PC-3 (cell line): Measurements from ENCODE around the gene ZNF785. TPM values are rescaled to one million over a fixed set of nuclear protein-coding genes. Genes with fewer than 3 reads are reported as not detected.

Experiments used
- ATAC-seq: fragments of 200-7000 bp; cut with Tn5 transposase; 2 replicates; pipeline ENCODE4 v1.9.1; 2020; ENCODE audit warnings: mild to moderate bottlenecking, moderate library complexity
- BruUV-seq: library from RNA; stranded (reverse); fragments of 400-500 nt; replicated peaks from 2 replicates; lab custom pipeline; 2021; lab: Mats Ljungman, UMichigan
- CTCF ChIA-PET: fragments of 300-600 bp; sonication (Branson Sonifier 250); formaldehyde crosslinking; loops from one replicate; lab custom pipeline; 2022; ENCODE audit warnings: antibody characterized with exemption; lab: Charles Lee
- POLR2A ChIA-PET: fragments of 300-600 bp; sonication (Branson Sonifier 250); formaldehyde crosslinking; loops from one replicate; lab custom pipeline; 2022; ENCODE audit warnings: antibody characterized with exemption; ENCODE audit not compliant: unreplicated experiment; lab: Charles Lee
- DNase-seq: peaks from one replicate; pipeline ENCODE4 v3.0.0-alpha.2; 2015
- H2AFZ ChIP-seq: fragments of 300-600 bp; sonication (generic); 2 replicates; pipeline ENCODE4 v1.6.0; 2016; ENCODE audit warnings: antibody characterized with exemption, low read length
- H3F3A ChIP-seq: fragments of 300-600 bp; sonication (generic); one replicate; pipeline ENCODE4 v1.6.0; 2017; ENCODE audit warnings: antibody characterized with exemption, low read length, control low read depth, mild to moderate bottlenecking; ENCODE audit not compliant: unreplicated experiment
- H3K27ac ChIP-seq: fragments of 300-600 bp; sonication (generic); 2 replicates; pipeline ENCODE4 v1.5.1; 2016; ENCODE audit warnings: mild to moderate bottlenecking, low read length
- H3K27me3 ChIP-seq: fragments of 300-600 bp; sonication (generic); 2 replicates; pipeline ENCODE4 v1.6.1; 2016; ENCODE audit warnings: low read length, mixed read lengths
- H3K36me3 ChIP-seq: fragments of 300-600 bp; sonication (generic); 2 replicates; pipeline ENCODE4 v1.6.1; 2016; ENCODE audit warnings: low read depth, mixed run types, low read length, mixed read lengths
- H3K4me1 ChIP-seq: fragments of 300-600 bp; sonication (generic); 2 replicates; pipeline ENCODE4 v1.5.1; 2016; ENCODE audit warnings: low read length; ENCODE audit not compliant: insufficient read depth
- H3K4me2 ChIP-seq: fragments of 300-600 bp; sonication (generic); 2 replicates; pipeline ENCODE4 v1.6.0; 2016; ENCODE audit warnings: low read length
- H3K4me3 ChIP-seq: fragments of 300-600 bp; sonication (generic); 2 replicates; pipeline ENCODE4 v1.5.1; 2016; ENCODE audit warnings: mild to moderate bottlenecking, low read length, mixed read lengths
- H3K79me2 ChIP-seq: fragments of 300-600 bp; sonication (generic); 2 replicates; pipeline ENCODE4 v1.6.1; 2017; ENCODE audit warnings: low read length, mixed read lengths
- H3K9ac ChIP-seq: fragments of 300-600 bp; sonication (generic); 2 replicates; pipeline ENCODE4 v1.6.0; 2016; ENCODE audit warnings: mild to moderate bottlenecking, low read length
- H3K9me2 ChIP-seq: fragments of 300-600 bp; sonication (generic); replicated peaks from 2 replicates; pipeline ENCODE4 v1.6.1; 2016; ENCODE audit warnings: mixed run types, low read length, mixed read lengths
- H3K9me3 ChIP-seq: fragments of 300-600 bp; sonication (generic); 2 replicates; pipeline ENCODE4 v1.6.1; 2016; ENCODE audit warnings: low read length, mixed read lengths
- H4K20me1 ChIP-seq: fragments of 300-600 bp; sonication (generic); 2 replicates; pipeline ENCODE4 v1.6.1; 2016; ENCODE audit warnings: low read length, mixed read lengths
- CTCF ChIP-seq: fragments of 300-600 bp; sonication (generic); conservative IDR thresholded peaks from 2 replicates; pipeline ENCODE4 v1.5.1; 2017; ENCODE audit warnings: antibody characterized with exemption, low read depth, mild to moderate bottlenecking, low read length
- EZH2 ChIP-seq: fragments of 300-600 bp; sonication (generic); IDR thresholded peaks from one replicate; pipeline ENCODE4 v1.6.1; 2017; ENCODE audit warnings: antibody characterized with exemption, mild to moderate bottlenecking, low read length; ENCODE audit not compliant: unreplicated experiment
- EZH2phosphoT487 ChIP-seq: fragments of 300-600 bp; sonication (generic); IDR thresholded peaks from 2 replicates; pipeline ENCODE4 v1.6.1; 2018; ENCODE audit warnings: mild to moderate bottlenecking, antibody characterized with exemption, low read length, borderline replicate concordance
- intact Hi-C: fragments of 100-400 bp; cut with micrococcal nuclease; formaldehyde crosslinking; loops from 2 replicates; pipeline ENCODE4 v1.9.0; 2023
- total RNA-seq: library from RNA; depleted of rRNA; stranded (reverse); fragments of >200 nt; gene quantifications from 2 replicates; pipeline ENCODE4 v1.2.3, GENCODE V29; 2014

ZNF785 gene
- total RNA-seq, 1 experiment from 2014 or later, result 4.9 TPM

GRCh38 chr16:30628628-30629540 is 43.4 kb upstream of the ZNF785 start:
- CTCF ChIA-PET, result interaction anchor here (1.3 kb wide), 1 partner anchor 199 kb away, joined by 4 read pairs; the partner anchor contains the start of gene DCTPP1
- H3K4me1 ChIP-seq, result peaks cover 3% of the 10 kb centered on the region; the same call in 1 of the 2 replicates
- H3K36me3 ChIP-seq, result no peaks in the 10 kb centered on the region
- H3K9ac ChIP-seq, result no peak overlapping the region
- H3K27me3 ChIP-seq, result no peaks in the 10 kb centered on the region
- peak overlapping the region; percentile 53; the same call in 1 of the 2 replicates for H3K4me2 ChIP-seq
- no peak overlapping the region for H3K27ac ChIP-seq
- ATAC-seq (peak; percentile 88), DNase-seq (peak; percentile 84)
- H3K9me3 ChIP-seq, result no peaks in the 10 kb centered on the region
- H2AFZ ChIP-seq, result peak overlapping the region; percentile 71
- H3F3A ChIP-seq, result no peaks in the 10 kb centered on the region
- no TSS peak for BruUV-seq
- no peak overlapping the region for H3K4me3 ChIP-seq
- no peaks in the 10 kb centered on the region for H3K79me2 ChIP-seq
- H4K20me1 ChIP-seq, result no peaks in the 10 kb centered on the region
- TF ChIP-seq EZH2 (no peak), CTCF (peak; percentile 88)
- POLR2A ChIA-PET, result no interaction called here
- intact Hi-C loops, result loop anchor here (2.0 kb wide), 1 partner anchor 18 kb away; the partner anchor contains the start of gene ZNF689
- H3K9me2 ChIP-seq, result no peaks in the 10 kb centered on the region

- ChIA-PET CTCF (no interaction called here), POLR2A (no interaction called here)
- BruUV-seq, result no TSS peak
- Histone ChIP-seq H3F3A (no peaks in the 10 kb centered on the region), H3K9me2 (no peaks in the 10 kb centered on the region), H3K9me3 (no peaks in the 10 kb centered on the region), H3K27me3 (no peaks in the 10 kb centered on the region), H3K4me3 (no peak overlapping the region), H3K4me2 (no peak overlapping the region), H3K27ac (no peak overlapping the region), H2AFZ (no peak overlapping the region), H4K20me1 (no peaks in the 10 kb centered on the region), H3K9ac (no peak overlapping the region), H3K79me2 (no peaks in the 10 kb centered on the region), H3K36me3 (no peaks in the 10 kb centered on the region), H3K4me1 (peaks cover 16% of the 10 kb centered on the region)
- DNase-seq, result no peak
- TF ChIP-seq CTCF (no peak), EZH2phosphoT487 (no peak), EZH2 (no peak)
- intact Hi-C loops, result no loop called here
- no peak for ATAC-seq
Observed at GRCh38 chr16:30626236-30626635, 40.7 kb upstream of the ZNF785 start.
